Loucy (cell line): Measurements from ENCODE around the gene CDH13.

ENCODE experiments used
- CTCF ChIP-seq: fragments of 200-600 bp; sonication (generic); conservative IDR thresholded peaks from 2 replicates; pipeline ENCODE4 v1.5.1; 2014; ENCODE audit warnings: mild to moderate bottlenecking, antibody characterized with exemption, low read length
- EZH2phosphoT487 ChIP-seq: fragments of 200-600 bp; IDR thresholded peaks from 2 replicates; pipeline ENCODE4 v1.6.1; 2018; ENCODE audit warnings: antibody characterized with exemption, mild to moderate bottlenecking, moderate library complexity, borderline replicate concordance

- TF ChIP-seq CTCF = no peak
- no peak for TF ChIP-seq EZH2phosphoT487
Measured at GRCh38 chr16:83513008-83513755, 886.4 kb downstream of the CDH13 start.
